SKM-1 treated with dmso at 0.1 percent for 144 hours (cell line): ENCODE data around the gene NPL.

Experiments used
- DNase-seq: peaks from one replicate; lab custom pipeline; 2025; ENCODE audit not compliant: unreplicated experiment; lab: John Stamatoyannopoulos, UW

Gene NPL, protein sequence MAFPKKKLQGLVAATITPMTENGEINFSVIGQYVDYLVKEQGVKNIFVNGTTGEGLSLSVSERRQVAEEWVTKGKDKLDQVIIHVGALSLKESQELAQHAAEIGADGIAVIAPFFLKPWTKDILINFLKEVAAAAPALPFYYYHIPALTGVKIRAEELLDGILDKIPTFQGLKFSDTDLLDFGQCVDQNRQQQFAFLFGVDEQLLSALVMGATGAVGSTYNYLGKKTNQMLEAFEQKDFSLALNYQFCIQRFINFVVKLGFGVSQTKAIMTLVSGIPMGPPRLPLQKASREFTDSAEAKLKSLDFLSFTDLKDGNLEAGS

DNA sequence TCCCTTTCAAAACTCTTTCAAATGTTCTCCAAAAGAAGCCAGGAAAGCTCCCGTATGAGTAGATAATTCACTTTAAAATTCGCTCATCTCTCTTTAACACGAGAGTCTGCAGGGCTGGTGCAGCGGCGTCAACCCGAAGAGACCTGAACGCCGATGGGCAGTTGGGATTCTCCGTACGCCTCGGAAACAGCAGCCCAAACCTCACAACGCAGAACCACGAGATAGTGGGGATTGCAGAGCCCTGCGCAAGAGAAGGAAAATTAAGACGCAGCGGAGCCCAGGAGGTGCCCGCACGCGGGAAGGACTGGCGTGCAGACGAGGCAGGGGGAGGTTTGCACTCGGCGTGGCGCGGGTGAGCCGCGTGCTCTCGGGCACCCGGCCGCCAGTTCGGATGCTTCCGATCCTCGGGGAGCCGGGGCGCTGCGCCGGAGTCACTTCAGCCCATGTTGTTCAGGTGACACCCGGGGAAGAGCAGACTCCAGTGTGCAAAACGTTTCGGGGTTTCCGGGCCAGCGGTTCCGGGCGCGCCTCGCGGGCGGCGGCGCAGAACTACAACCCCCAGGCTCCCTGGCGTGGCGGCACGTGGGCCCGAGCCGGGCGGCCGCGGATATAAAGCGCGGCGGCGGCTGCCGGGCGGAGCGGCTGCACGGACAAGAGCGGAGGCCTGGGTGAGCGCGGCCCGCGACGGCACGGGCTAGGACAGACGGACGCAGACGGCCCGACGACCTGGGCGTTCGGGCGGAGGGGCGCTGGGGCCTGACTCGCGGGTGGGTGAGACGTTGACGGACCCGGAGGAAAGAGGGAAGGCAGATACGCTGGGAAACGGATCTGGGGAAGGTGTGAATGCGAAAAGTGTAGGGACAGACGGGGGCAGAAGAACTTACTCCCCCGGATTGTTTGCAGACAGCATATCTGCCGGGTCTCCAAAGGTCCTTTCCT lies at the start of gene NPL:
Gene NPL (plus strand): TSS at position 636 of the 939 bp plus-strand sequence. CDS start 4,599 bp downstream, outside the sequence.
- peak; percentile 90 for DNase-seq

DNA sequence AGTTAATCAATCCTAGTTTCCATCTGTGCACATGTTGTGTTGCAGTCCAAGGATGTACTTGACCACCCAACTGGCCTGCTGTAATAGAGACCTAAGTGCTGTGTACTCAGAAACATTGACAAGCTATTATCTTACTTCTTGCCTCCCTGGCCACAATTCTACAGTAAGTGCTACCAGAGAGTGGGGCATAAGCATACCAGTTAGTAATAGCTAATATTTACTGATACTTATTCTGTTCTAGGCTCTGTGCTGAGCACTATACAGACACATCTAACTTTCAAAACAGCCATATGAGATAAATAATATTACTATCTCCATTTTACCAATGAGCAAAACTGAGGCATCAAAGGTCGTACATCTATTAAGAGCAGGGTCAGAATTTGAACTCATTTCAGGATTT lies 49.5 kb upstream of the NPL start:
- no peak for DNase-seq

DNA sequence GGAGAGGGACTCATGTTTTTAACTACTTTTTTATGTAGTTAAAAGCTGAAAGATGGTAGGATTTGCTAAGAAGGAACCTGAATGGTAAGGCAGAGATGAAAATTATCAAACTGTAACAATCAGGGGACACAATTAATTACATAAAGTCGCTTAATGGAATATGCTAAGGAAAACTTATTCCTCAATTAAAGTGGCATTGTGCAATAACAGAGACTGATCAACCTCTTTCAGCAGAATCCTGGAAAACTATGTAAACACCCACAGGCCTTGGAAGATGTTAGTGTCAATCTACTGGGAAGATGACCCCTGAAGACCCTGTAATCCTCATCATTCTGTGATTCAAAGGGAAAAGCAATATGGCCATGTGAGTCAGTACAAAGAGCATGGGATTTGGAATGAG lies 46.8 kb upstream of the NPL start:
- DNase-seq, result no peak

DNA sequence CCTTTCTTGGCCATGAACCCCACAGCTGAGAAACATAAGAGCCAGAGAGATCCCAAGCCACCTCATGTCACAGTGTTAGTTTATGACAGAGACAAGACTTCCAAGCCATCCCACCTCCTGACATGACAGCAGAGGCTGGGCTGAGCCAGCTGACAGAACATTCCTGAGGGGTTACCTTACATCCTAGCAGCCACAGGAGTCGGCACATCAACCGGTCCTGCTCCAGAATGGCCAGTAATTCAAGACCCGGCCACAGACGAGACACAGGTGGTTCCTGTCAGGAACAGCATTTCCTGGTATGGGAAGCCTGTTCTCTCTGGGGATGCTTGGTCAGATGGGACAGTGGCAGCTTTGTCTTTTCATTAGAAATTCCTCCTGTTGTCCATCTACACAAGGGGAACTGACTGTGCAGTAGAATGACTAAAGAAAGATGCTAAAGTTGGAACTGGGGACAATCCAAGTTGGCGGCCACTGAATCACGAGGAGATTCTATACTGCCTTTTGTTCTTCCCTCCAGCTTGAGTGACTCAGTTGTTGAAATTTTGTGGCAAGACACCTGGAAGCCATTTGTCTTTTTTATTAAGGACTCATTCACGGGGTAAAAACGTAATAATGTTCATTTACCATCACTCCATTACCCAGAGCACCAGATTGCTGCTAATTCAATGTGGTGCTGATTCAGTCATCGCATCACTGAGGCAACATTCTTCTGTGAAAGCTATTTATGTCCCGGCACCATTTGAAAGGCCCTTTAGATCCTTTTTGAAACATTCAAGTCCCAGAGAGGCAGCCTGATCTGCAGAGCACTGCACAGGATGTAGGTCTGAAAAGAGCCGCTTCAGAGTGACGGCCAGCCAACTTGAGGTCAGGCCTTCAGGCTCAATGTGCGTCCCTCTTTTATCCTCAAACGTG lies 37.2 kb upstream of the NPL start:
- DNase-seq, result no peak

DNA sequence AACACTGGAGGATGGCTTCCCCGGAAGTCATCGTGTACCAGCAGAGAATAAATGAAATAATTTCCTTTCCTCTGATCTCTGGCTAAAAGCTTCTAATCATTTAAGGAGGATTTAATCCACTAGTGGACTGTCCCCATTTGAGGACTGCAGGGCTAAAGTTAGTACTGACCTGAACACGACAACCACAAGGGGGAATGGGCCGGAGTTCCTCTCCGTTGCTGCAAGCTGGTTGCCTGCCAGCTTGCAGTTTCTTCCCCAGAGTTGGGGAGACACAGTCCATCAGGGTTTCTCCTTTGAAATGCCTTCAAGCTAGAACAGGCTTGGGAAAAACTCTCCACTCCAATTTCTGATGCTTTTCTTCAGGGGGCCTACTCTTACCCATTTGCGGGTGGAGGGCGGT lies 35.5 kb upstream of the NPL start:
- no peak for DNase-seq

DNA sequence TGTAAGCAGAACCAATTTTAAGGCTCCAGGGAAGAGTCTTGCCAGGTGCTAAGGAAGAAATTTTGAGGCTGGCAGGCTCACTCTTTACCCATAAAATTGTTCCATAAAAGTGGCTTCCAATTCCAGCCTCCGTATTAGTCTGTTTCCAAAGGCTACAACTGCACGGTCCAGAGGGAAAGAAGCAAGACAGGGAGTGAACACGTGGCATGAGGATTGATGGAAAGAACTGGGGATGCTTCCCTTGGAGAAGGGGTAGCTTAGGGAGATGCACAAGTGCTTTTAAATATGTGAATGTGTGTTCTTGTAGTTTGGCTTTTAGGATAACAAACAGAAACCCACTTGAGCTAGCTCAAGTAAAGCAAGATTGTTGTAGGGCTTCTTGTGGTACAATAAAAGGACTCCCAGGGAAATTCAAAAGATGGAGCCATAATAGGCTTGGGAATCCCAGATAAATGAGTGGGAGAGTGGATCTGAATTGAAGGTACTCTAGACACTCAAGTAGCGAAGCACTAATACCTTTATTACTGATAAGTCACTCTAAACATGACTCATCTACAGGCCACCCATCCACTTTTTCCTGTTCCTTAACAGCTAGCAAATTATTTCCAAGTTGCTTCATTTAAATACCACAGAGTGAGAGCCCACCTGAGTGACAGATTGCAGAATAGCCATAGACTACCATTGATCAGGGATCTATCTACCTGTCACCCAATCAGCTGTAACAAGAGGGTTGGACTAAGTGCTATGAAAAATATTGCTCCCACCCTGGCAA lies 34.8 kb upstream of the NPL start:
- no peak for DNase-seq

DNA sequence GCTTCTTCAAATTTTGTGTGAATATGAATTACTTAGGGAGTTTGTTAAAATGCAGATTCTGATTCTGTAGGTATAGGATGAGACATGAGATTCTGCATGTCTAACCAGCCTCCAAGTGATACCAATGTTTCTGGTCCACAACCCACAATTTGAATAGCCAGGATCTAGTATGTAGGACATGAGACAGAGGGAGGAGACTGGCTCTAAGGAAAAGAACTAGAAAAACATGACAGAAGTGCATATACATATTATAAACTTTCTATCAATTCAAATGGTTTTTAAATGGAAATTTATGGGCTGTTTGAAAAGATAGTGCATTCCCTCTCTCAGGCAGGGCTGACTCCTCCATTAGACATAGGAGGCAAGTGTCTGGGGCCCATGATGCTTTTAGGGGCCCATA lies 33.9 kb upstream of the NPL start:
- no peak for DNase-seq

DNA sequence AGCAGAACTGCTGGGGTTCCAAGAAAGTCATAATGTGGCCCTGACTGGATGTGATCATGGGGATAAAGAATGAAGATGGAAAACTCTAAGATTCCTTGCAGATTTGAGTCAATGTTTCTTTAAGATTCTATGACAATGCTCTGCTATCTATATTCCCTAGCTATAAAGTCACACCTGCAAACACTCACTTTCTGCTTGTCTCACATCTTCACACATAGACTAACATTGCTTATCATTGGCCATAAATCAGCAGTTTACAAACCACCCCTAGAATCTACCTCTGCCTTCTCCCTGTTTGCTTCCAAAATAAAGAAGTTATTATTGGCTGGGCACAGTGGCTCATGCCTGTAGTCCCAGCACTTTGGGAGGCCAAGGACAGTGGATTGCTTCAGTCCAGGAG lies 33.1 kb upstream of the NPL start:
- no peak for DNase-seq

DNA sequence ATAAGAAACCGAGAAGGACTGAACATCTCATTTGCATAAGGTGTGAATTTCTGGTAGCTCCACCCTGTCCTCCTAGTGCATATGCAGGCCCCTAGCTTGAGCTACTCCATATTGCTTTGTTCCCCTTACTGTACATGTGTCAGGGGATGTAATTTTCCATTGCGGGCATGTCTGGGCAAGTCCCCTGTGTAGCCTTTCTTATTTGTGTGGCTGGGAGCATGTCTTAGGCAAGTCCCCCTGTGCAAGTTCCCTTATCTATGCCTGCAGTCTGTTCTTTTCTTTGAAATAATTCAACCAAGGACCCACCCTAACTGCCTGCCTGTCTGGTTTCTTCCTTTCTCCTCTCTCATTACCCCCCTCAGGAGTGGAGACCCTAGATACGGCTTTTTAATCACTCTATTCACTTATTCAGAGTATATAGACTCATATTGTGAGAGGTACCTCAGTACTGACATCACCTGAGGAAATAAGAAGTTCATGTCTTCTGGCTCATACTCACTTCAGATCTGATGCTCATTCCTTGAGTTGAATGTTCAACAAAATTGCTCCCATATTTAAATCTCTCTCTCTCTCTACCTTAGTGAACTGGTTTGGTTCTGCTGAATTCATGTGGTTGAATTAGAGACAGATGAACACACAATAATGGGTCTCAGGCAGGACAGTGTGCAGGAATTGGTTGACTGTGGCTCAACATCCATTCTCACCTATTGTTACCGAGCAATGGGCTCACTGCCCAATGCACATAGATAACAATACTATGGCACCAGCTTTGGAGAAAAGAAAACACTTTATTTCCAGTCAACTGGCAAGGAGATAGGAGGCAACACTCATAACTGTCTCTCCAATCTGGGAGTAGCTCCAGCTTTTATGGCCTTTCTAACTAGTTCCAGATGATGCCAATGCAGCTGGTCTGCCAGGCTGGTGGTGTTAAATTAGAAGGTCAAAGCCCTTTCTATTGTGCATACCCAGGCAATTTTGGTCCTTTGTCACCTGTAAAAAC lies 27.9 kb upstream of the NPL start:
- DNase-seq, result no peak

DNA sequence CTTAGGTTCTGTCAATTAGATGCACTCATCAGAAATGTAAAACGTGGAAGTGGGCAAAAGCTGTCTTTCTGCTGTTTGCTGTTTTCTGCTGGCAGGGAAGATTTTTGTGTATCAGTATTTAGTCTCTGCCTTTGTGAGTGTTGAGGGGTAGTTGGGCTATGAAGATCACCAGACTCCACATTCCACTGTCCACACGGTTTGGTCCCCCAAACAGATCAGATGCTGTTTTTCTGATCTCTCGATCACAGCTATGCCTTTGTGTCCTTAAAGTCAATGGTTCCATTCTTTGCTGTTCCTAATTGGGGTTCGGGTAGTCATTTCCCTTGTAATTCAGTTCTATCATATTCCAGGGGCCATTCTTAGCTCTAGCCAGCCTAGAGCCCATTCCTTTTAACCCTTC lies 27.0 kb upstream of the NPL start:
- no peak for DNase-seq

DNA sequence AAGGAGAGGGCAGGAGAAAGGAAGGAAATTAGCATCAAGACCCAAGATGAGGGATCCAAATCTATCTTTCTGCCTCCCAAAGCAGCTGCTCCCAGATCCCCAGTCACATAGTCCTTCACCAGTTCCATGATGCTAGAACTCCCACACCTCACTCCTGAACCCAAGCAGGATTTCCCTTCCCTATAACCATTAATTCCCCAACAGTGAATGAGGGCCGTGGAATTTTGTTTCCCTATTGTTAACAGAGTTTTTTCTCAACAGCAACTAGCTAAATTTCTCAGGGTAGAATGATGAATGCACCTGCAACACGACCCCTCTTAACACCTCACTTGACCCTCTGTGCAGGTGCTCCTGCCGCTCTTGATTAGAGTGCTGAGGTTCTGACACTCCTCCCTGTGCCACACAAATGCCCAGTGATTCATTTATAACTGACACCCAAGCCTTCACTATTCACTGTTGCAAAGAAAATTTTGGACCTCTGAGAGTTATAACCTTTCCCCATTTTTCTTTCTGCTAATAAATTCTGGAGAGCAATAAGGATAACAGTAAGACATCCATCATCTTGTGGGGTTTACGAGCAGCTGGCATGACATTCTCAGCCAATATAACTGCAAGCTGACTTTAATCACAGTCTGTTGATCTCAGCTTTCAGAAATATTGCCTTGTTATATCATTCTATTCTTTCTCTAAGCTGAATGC lies 25.4 kb upstream of the NPL start:
- DNase-seq, result no peak

DNA sequence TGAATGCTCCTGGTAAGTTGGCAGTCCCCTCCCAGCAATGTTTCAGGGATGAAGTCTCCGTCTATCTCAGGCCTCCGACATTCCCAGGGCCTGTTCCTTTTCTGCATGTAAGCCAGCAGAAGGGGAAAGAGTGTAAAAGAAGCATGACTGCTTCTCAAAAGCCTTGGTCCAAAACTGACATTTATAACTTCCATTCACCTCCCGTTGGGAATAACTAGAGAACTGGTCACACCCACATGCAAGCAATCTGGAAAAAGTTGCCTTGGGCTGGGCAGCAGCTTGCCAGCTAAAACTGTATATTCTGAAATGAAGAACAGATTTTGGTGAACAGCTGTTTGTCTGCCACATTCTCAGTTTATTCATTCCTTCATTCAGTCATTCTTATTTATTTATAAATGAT lies 24.2 kb upstream of the NPL start:
- DNase-seq, result no peak

DNA sequence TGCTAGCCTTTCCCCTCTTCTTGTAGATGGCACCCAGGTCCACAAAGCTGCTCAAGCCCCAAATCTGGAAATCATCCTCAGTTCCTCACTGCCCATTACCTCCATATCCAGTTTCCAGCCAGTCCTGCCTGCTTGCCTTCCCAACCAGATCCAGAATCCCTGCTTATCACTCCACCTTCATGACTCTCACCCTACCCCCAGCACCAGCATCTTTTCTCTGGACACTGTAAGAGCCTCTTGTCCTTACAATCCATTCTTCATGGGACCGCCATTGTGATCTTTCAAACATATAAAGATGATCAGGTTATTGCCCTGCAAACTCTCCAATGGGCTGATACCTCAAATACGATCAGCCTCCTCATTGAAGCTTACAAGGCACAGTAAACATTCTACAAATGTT lies 23.5 kb upstream of the NPL start:
- no peak for DNase-seq

DNA sequence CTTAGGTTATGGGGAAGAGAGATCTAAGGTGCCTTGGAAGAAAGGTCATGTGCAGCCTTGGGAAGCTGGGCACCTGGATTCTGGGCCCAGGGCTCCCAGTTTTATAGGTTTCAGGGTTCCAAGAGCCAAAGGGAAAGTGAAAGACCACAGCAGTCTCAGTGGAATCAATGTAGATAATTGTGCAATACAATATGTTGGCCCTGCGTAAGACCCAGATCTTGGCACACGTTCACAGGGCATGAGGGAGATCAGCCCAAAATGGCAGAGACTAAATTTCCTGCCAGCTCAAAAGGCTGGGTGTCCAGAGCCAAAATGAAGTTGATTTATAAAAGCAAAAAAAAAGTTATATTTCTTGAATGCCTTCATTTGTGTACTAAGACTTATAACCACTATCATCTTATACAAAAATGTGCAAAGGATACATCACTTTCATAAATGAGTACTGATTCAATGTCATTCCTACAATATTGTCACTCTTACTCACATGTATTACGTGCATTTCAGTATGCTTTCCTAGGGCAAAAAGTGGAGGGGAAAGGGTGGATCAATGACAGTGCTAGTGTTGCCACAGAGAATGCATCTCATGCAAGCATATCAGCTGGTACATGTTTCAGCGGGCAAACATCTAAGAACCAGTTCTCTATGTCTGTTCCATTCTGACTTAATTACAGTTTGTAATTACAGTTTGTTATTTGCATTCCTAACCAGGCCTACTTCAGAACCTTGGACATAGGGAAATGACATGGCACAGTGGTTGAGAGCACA lies 22.5 kb upstream of the NPL start:
- DNase-seq, result no peak

DNA sequence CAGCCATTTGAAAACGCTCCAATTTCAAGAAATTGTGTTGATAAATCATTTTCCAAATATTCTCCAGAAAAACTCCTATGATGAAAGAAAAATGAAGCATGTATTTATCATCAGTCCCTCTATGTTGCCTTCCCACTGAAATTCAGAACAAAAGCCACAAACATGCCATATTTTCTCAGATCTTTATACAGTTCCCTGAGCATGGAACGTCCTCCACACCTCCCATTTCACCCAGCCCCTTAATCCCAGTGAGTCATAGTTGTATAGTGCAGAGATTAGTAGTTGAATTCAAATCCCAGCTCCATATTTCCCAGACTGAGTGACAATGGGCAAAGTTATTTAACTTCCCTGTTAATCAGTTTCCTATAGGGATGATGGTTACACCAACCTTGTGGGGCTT lies 20.6 kb upstream of the NPL start:
- no peak for DNase-seq

DNA sequence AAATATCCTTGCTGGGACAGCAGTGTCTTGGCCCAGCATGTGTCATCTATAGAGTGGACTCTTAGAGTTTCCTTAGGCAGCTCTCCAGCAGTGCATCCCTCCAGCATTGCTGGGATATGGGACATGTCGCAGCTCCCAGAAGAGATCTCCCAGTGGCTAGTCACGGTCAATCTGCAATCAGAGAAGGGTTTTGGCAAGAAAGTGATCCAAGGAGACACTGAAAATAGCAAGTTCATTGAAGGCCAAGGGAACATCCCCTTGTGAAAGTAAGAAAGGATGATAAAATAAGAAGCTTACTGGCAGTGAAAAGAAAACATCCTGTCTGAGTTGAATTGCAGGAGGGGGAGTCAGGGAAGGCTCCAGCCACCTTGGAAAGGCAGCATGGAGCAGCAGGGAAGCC lies 19.3 kb upstream of the NPL start:
- DNase-seq, result no peak

DNA sequence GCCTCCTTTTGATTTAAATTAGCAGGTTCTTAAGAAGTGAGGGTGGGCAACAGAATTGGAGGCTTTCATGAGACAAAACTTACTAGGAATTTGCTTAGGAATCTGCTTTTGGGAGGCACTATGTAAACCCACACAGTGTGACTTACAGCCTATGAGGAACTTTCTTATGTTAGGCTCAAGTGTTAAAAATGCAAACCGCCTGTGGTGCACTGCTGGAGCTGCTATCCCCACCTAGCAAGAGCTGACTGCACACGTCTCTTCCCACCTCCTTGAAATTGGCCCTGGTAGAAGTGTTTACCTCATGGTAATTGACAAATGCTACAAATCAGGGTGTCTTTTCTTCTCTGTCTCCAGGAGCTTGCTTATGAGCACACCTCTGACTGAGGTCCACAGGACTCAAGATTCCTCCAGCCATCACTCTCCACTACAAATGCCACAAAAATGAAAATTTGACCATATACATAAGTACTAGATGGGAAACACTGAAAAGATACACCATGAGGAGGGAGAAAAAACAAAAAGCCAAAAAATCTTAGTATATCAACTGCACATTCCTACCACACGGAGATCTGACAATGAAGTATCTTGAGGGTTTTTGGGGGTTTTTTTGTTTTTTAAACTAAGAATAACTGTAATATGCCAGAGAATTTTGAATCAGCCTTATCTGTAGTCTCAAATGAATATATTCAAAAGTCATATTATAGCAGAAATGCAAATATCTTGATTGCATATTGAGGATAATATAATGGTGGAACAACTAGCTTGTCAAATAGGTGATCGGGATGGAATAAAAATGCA lies 18.2 kb upstream of the NPL start:
- DNase-seq, result no peak
